ENCODE results near the gene CHD8. TPM values are rescaled to one million over a fixed set of nuclear protein-coding genes. Genes with fewer than 3 reads are reported as not detected.
"Not testable (repeated sequence)": the region's sequence is repeated elsewhere in the genome, so short reads cannot be mapped to it uniquely, and the experiment has no call there.

CHD8 gene
- total RNA-seq, 2 experiments from 2014 or later: 119 to 128 TPM

DNA sequence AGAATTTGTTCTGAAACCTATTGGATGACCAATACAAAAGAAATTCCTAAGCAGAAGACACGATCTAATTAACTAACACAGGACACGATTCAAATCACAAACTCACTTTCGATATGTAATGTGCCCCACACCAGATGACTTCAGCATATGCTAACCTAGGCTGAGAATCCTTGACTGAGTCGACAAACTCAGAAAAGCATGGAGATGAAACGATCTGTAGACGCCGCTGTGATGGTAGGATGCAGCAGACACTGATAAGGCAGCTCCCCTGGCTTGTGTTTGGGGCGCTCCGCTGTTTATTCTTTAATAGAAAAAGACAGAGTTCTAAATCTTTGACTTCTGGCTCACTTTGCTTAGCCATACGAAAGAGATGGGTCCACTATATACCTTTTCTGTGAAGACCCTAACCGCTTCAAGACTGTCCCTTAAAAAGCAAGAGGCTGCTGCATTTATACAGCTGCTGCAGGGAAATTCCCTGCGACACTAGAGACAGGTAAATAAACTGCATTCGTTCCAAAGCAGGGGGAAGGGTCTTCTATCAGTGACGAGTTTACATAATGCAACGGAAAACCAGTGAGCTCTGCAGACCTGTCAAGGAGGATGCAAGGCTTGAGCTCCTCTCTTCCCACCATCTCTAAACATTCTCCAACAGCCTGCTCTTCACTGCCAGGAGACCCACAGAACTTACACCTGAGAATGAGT lies 929 bp downstream of the CHD8 start:
- Histone ChIP-seq H3K27me3 (ENCODE audit: control insufficient read depth in 1 of 2, insufficient read depth in 2 of 2, low read length in 2 of 2) (no peaks in the 10 kb centered on the region), H3K4me1 (ENCODE audit: insufficient read depth, low read length) (peaks cover 49% of the 10 kb centered on the region), H3K36me3 (ENCODE audit: insufficient read depth, low read length) (peaks cover 3% of the 10 kb centered on the region), H3K4me3 (ENCODE audit: low read length) (peak overlapping the region; percentile 91), H3K27ac (ENCODE audit: low read depth in 1 of 2, low read length in 2 of 2) (peak overlapping the region; percentile 88 to 92), H3K9me3 (ENCODE audit: control insufficient read depth in 1 of 2, insufficient read depth in 1 of 2, low read length in 2 of 2) (no peaks in the 10 kb centered on the region)
- DNase-seq: peak in 3 of 14 experiments; percentile 39 to 72 (median 66)
- intact Hi-C loops (cut with DNase I, micrococcal nuclease): loop anchor here (1.0 to 10.0 kb wide), 5 partner anchors 18 to 1310 kb away; partner anchors contain the start of genes APEX1 (in 1 of the 2), OXA1L (in 1 of the 2) and SUPT16H (in 1 of the 2)
- peak overlapping the region; percentile 100 for H3K27ac Mint-ChIP-seq
- POLR2A ChIA-PET: interaction anchor here (0.9 to 5.8 kb wide), 8 partner anchors 8 to 144 kb away, joined by 3 to 247 read pairs (median 16); partner anchors contain the start of genes METTL3, RAB2B, SALL2 and SUPT16H
- no peaks in the 10 kb centered on the region for H3K27me3 Mint-ChIP-seq
- H3K36me3 Mint-ChIP-seq (ENCODE audit: low read depth): peaks cover 68% of the 10 kb centered on the region
- no peak for ATAC-seq (ENCODE audit: poor library complexity)
- TF ChIP-seq, protein P1, sequence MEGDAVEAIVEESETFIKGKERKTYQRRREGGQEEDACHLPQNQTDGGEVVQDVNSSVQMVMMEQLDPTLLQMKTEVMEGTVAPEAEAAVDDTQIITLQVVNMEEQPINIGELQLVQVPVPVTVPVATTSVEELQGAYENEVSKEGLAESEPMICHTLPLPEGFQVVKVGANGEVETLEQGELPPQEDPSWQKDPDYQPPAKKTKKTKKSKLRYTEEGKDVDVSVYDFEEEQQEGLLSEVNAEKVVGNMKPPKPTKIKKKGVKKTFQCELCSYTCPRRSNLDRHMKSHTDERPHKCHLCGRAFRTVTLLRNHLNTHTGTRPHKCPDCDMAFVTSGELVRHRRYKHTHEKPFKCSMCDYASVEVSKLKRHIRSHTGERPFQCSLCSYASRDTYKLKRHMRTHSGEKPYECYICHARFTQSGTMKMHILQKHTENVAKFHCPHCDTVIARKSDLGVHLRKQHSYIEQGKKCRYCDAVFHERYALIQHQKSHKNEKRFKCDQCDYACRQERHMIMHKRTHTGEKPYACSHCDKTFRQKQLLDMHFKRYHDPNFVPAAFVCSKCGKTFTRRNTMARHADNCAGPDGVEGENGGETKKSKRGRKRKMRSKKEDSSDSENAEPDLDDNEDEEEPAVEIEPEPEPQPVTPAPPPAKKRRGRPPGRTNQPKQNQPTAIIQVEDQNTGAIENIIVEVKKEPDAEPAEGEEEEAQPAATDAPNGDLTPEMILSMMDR (IDR thresholded peaks at IDR 0.05): no peak
- peak overlapping the region; percentile 95 for H3K4me3 Mint-ChIP-seq
- H3K4me1 Mint-ChIP-seq (ENCODE audit: low read depth): peaks cover 57% of the 10 kb centered on the region
- no peaks in the 10 kb centered on the region for H3K9me3 Mint-ChIP-seq
- CTCF ChIA-PET: interaction anchor here (0.5 to 3.3 kb wide), 7 partner anchors 18 to 1116 kb away, joined by 4 to 45 read pairs (median 20); partner anchors contain the start of genes METTL3, RAB2B and TOX4

GRCh38 chr14:21449899-21450216 lies 6.1 kb downstream of the CHD8 start:
- no peak overlapping the region for H3K4me3 Mint-ChIP-seq
- peaks cover 69% of the 10 kb centered on the region for H3K4me1 Mint-ChIP-seq (ENCODE audit: low read depth)
- H3K4me1 ChIP-seq (ENCODE audit: insufficient read depth, low read length): peaks cover 39% of the 10 kb centered on the region
- TF ChIP-seq, protein P1 (IDR thresholded peaks at IDR 0.05): no peak
- CTCF ChIA-PET: no interaction called here
- no peak overlapping the region for H3K4me3 ChIP-seq (ENCODE audit: low read length)
- POLR2A ChIA-PET: interaction anchor here (3.2 kb wide), 1 partner anchor 13 kb away, joined by 19 read pairs; no protein-coding TSS in a partner anchor
- intact Hi-C loops (cut with DNase I, micrococcal nuclease): loop anchor here in 1 of 2 experiments (5.0 to 10.0 kb wide), 2 partner anchors 993 to 1315 kb away; partner anchors contain the start of genes APEX1 and OXA1L
- no peaks in the 10 kb centered on the region for H3K9me3 Mint-ChIP-seq
- H3K9me3 ChIP-seq (ENCODE audit: control insufficient read depth in 1 of 2, insufficient read depth in 1 of 2, low read length in 2 of 2): no peaks in the 10 kb centered on the region
- H3K27ac ChIP-seq (ENCODE audit: low read depth in 1 of 2, low read length in 2 of 2): no peak overlapping the region
- H3K27me3 ChIP-seq (ENCODE audit: control insufficient read depth in 1 of 2, insufficient read depth in 2 of 2, low read length in 2 of 2): no peaks in the 10 kb centered on the region
- peaks cover 49% of the 10 kb centered on the region for H3K36me3 Mint-ChIP-seq (ENCODE audit: low read depth)
- DNase-seq (no peak), ATAC-seq (ENCODE audit: poor library complexity) (no peak)
- H3K36me3 ChIP-seq (ENCODE audit: insufficient read depth, low read length): peaks cover 3% of the 10 kb centered on the region
- H3K27me3 Mint-ChIP-seq: no peaks in the 10 kb centered on the region
- H3K27ac Mint-ChIP-seq: no peak overlapping the region

DNA sequence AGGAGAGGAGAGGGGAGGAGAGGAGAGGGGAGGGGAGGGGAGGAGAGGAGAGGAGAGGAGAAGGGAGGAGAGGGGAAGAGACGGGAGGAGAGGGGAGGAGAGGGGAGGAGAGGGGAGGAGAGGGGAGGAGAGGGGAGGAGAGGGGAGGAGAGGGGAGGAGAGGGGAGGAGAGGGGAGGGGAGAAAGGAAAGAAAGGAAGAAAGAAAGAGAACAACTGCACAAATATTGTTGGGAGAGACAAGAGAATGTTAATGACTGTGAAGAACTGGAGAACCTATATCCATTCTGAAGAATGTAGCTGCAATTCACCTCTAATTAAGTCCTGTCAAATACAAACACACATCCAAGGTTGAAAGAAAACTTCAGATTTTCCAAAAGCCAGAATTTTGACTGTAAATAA lies 13.3 kb downstream of the CHD8 start:
- Mint-ChIP-seq H3K4me1 (ENCODE audit: low read depth) (peaks cover 57% of the 10 kb centered on the region), H3K36me3 (ENCODE audit: low read depth) (peaks cover 12% of the 10 kb centered on the region)
- intact Hi-C loops (cut with DNase I, micrococcal nuclease); H3K27me3 ChIP-seq (ENCODE audit: control insufficient read depth in 1 of 2, insufficient read depth in 2 of 2, low read length in 2 of 2); H3K4me3 Mint-ChIP-seq; DNase-seq; H3K4me1 ChIP-seq (ENCODE audit: insufficient read depth, low read length); H3K9me3 ChIP-seq (ENCODE audit: control insufficient read depth in 1 of 2, insufficient read depth in 1 of 2, low read length in 2 of 2); H3K27ac Mint-ChIP-seq; H3K9me3 Mint-ChIP-seq; ATAC-seq (ENCODE audit: poor library complexity); H3K36me3 ChIP-seq (ENCODE audit: insufficient read depth, low read length); H3K27me3 Mint-ChIP-seq; H3K27ac ChIP-seq (ENCODE audit: low read depth in 1 of 2, low read length in 2 of 2); H3K4me3 ChIP-seq (ENCODE audit: low read length): not testable (repeated sequence)
- ChIA-PET POLR2A (interaction anchor here (2.8 kb wide), 1 partner anchor 13 kb away, joined by 16 read pairs; the partner anchor contains the start of gene CHD8), CTCF (interaction anchor here (0.7 kb wide), 1 partner anchor 13 kb away, joined by 3 read pairs; the partner anchor contains the start of gene CHD8)

Data from CD4-positive, alpha-beta T cell (primary cell).